Iris pigment epithelial cell (primary cell): Measurements from ENCODE around the gene DXO.
"Not testable (repeated sequence)": the region's sequence is repeated elsewhere in the genome, so short reads cannot be mapped to it uniquely, and the experiment has no call there.

Experiments
- DNase-seq: peaks from one replicate; pipeline ENCODE4 v3.0.0-alpha.2; 2011; ENCODE audit warnings: low read depth

DXO gene

GRCh38 chr6:31971993-31972708, at the start of gene DXO:
Gene DXO (minus strand): TSS chr6:31972138. CDS start chr6:31971675, 463 bp downstream.
- DNase-seq: peak; percentile 99

GRCh38 chr6:32014547-32014946, 42.6 kb upstream of the DXO start, which contains the start of gene C4B:
Gene C4B (plus strand): TSS chr6:32014795. CDS start chr6:32014846, 51 bp downstream.
- DNase-seq: not testable (repeated sequence)

GRCh38 chr6:32013738-32014137, 41.8 kb upstream of the DXO start:
- DNase-seq: not testable (repeated sequence)

- DNase-seq: not testable (repeated sequence)
Observed at GRCh38 chr6:32012941-32013617, 41.1 kb upstream of the DXO start.

GRCh38 chr6:32010856-32011530, 39.1 kb upstream of the DXO start:
- DNase-seq: not testable (repeated sequence)

GRCh38 chr6:32009537-32009936, 37.6 kb upstream of the DXO start:
- not testable (repeated sequence) for DNase-seq

- not testable (repeated sequence) for DNase-seq
Observed at GRCh38 chr6:32008616-32009015, 36.7 kb upstream of the DXO start.

- DNase-seq: not testable (repeated sequence)
Observed at GRCh38 chr6:32008037-32008436, 36.1 kb upstream of the DXO start.

- not testable (repeated sequence) for DNase-seq
Observed at GRCh38 chr6:32007086-32007485, 35.1 kb upstream of the DXO start.

GRCh38 chr6:32005991-32006529, 34.1 kb upstream of the DXO start:
- DNase-seq: not testable (repeated sequence)

- DNase-seq: not testable (repeated sequence)
Observed at GRCh38 chr6:32005538-32005880, 33.6 kb upstream of the DXO start.

GRCh38 chr6:32004864-32005537, 33.1 kb upstream of the DXO start:
- DNase-seq: not testable (repeated sequence)

GRCh38 chr6:32004393-32004792, 32.5 kb upstream of the DXO start:
- DNase-seq: not testable (repeated sequence)

- not testable (repeated sequence) for DNase-seq
Observed at GRCh38 chr6:32003301-32003700, 31.4 kb upstream of the DXO start.

- not testable (repeated sequence) for DNase-seq
Observed at GRCh38 chr6:32002546-32003268, 30.8 kb upstream of the DXO start.

- DNase-seq: not testable (repeated sequence)
Observed at GRCh38 chr6:31996385-31996784, 24.4 kb upstream of the DXO start.

GRCh38 chr6:31994421-31994820, 22.5 kb upstream of the DXO start:
- not testable (repeated sequence) for DNase-seq

- not testable (repeated sequence) for DNase-seq
Observed at GRCh38 chr6:31989363-31989762, 17.4 kb upstream of the DXO start.

- not testable (repeated sequence) for DNase-seq
Observed at GRCh38 chr6:31981744-31982143, 9.8 kb upstream of the DXO start, which contains the start of gene C4A. Gene C4A (plus strand): TSS chr6:31982057. CDS start chr6:31982108, 51 bp downstream.

- DNase-seq: not testable (repeated sequence)
Observed at GRCh38 chr6:31980998-31981397, 9.1 kb upstream of the DXO start.
